ENCODE measurements around the gene XPO6.
A peak's percentile ranks its signal among the peaks of the same experiment; 100 is the strongest.

XPO6 gene

DNA sequence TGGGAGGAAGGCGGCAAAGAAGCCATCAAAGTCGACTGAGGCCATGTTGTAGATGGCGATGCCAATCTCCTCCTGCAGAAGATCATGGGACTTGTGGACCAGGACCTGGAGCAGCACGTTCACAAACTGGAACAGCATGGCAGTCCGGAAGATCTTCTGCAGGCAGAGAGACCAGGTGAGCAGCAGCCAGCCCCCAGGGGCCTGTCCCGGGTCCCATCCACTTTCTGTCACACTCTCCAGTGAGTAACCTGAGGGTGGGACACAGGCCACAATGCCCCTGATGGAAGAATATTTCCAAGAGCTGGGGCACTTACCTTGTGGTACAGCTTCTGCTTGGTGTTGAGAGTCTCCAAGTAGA lies 110.3 kb downstream of the XPO6 start:
- Histone ChIP-seq H3K18ac (ENCODE audit: low read length) (no peak overlapping the region), H3K27me3 (ENCODE audit: insufficient read depth, low read length, poor library complexity) (no peaks in the 10 kb centered on the region), H3K4me2 (ENCODE audit: low read length) (no peak overlapping the region), H3K9ac (ENCODE audit: low read length) (no peak overlapping the region), H3K56ac (ENCODE audit: low read length) (no peak overlapping the region), H3K36me3 (ENCODE audit: control insufficient read depth, insufficient read depth, low read length) (peaks cover 28% of the 10 kb centered on the region), H2BK120ac (ENCODE audit: low read depth, low read length) (no peak overlapping the region), H3K79me1 (ENCODE audit: low read length) (no peaks in the 10 kb centered on the region), H3K79me2 (ENCODE audit: control insufficient read depth, insufficient read depth, low read length) (no peaks in the 10 kb centered on the region), H2AK5ac (ENCODE audit: low read length) (no peak overlapping the region), H4K5ac (ENCODE audit: low read length) (no peak overlapping the region), H4K8ac (ENCODE audit: low read depth, low read length) (no peak overlapping the region), H3K4me3 (ENCODE audit: low read length) (no peak overlapping the region), H2BK5ac (ENCODE audit: low read length) (no peak overlapping the region), H2BK15ac (replicated peaks; ENCODE audit: low read depth) (no peak overlapping the region), H3K4ac (ENCODE audit: low read depth, low read length) (no peak overlapping the region), H3K4me1 (ENCODE audit: control insufficient read depth, low read depth, low read length) (no peaks in the 10 kb centered on the region), H3K23ac (ENCODE audit: low read length) (no peak overlapping the region), H3K27ac (ENCODE audit: low read depth, low read length) (no peak overlapping the region)
- no CpG with 5 or more reads among the region's 6 CpGs for WGBS (ENCODE audit: extremely low coverage, insufficient coverage, low lambda C conversion rate)
- DNase-seq: no peak

DNA sequence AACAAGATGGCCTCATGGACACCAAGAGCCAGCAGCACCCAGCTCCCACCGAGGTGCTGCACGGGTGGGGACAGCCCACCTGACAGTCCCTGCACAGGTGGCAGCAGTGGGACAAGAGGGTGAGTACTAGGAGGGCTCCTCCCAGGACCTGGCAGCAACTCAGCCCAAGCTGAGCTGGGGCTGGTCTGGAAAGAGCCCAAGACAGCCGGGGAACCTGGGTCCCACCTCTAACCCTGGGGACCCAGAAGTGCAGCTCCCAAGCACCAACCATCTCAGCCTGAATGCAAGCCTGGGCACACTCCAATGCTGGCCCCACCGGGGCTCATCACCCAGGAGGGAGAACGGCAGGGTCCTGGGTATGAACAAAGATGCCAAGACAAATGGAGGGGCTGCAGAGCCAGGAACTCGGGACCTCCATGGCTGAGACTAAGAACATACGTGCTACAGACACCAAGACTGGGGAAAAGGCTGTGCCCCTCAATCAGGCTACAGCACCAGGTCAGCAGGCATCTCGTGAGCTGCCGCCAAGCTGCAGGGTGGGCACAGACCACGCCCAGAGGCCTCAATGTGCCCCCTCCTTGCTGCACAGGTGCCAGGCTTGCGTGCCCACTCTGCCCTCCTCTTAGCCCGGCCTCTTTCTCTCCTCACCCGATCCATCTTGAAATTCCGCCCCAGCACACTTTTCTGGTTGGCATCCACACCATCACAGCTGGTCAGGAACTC lies 110.8 kb downstream of the XPO6 start:
- Histone ChIP-seq H3K23ac (ENCODE audit: low read length) (no peak overlapping the region), H2BK15ac (replicated peaks; ENCODE audit: low read depth) (no peak overlapping the region), H3K4me1 (ENCODE audit: control insufficient read depth, low read depth, low read length) (no peaks in the 10 kb centered on the region), H4K8ac (ENCODE audit: low read depth, low read length) (no peak overlapping the region), H3K79me1 (ENCODE audit: low read length) (no peaks in the 10 kb centered on the region), H3K27me3 (ENCODE audit: insufficient read depth, low read length, poor library complexity) (no peaks in the 10 kb centered on the region), H3K18ac (ENCODE audit: low read length) (no peak overlapping the region), H2AK5ac (ENCODE audit: low read length) (no peak overlapping the region), H3K4me2 (ENCODE audit: low read length) (no peak overlapping the region), H3K4me3 (ENCODE audit: low read length) (no peak overlapping the region), H3K9ac (ENCODE audit: low read length) (no peak overlapping the region), H4K5ac (ENCODE audit: low read length) (no peak overlapping the region), H2BK120ac (ENCODE audit: low read depth, low read length) (no peak overlapping the region), H3K56ac (ENCODE audit: low read length) (no peak overlapping the region), H3K4ac (ENCODE audit: low read depth, low read length) (no peak overlapping the region), H3K36me3 (ENCODE audit: control insufficient read depth, insufficient read depth, low read length) (peaks cover 23% of the 10 kb centered on the region), H2BK5ac (ENCODE audit: low read length) (no peak overlapping the region), H3K27ac (ENCODE audit: low read depth, low read length) (no peak overlapping the region), H3K79me2 (ENCODE audit: control insufficient read depth, insufficient read depth, low read length) (no peaks in the 10 kb centered on the region)
- no CpG with 5 or more reads among the region's 14 CpGs for WGBS (ENCODE audit: extremely low coverage, insufficient coverage, low lambda C conversion rate)
- DNase-seq: no peak

DNA sequence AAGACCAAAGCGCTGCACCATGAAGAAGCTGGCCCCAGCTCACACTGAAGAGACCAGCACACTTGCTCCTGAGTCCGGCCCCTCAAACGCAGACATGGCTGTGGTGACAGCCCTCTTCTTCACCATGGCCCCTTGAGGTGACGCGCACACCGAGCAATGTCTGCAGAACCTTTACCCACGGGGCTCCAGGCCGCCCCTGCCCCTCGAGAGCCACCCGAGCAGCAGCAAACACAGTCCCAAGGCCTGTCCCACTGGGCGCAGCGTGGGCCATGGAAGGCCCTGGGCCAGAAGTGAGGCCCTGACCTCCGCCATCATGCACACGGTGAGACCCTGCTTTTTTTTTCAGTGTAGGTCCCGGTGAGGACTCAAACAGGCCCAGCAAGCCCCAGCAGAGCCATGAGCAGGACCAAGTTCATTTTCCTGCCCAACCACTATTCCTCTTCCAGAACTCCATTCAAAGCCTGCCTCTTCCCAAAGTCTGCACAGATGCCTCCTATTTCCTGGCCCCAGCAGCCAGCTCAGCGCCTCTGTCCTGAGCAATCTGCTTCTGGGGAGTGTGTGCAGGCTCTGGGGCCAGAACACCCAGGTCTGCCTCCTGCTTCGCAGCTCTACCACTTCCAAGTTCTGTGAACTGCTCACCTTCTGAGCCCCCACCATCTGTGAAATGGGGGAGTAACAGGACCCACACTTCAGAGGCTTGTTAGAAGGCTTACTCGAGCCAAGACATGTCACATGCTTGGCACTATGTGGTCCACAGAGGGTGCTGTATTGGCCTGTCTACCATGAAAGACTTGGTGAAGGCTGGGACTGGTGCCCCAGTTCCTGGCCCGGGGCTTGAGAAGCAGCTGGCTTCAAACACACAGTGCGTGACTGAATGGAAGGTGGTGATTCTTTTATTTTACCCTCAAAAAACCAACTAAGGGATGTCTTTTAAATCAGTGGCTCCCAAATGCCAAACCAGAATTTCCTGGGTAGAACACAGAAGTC lies 112.5 kb downstream of the XPO6 start:
- no CpG with 5 or more reads among the region's 20 CpGs for WGBS (ENCODE audit: extremely low coverage, insufficient coverage, low lambda C conversion rate)

DNA sequence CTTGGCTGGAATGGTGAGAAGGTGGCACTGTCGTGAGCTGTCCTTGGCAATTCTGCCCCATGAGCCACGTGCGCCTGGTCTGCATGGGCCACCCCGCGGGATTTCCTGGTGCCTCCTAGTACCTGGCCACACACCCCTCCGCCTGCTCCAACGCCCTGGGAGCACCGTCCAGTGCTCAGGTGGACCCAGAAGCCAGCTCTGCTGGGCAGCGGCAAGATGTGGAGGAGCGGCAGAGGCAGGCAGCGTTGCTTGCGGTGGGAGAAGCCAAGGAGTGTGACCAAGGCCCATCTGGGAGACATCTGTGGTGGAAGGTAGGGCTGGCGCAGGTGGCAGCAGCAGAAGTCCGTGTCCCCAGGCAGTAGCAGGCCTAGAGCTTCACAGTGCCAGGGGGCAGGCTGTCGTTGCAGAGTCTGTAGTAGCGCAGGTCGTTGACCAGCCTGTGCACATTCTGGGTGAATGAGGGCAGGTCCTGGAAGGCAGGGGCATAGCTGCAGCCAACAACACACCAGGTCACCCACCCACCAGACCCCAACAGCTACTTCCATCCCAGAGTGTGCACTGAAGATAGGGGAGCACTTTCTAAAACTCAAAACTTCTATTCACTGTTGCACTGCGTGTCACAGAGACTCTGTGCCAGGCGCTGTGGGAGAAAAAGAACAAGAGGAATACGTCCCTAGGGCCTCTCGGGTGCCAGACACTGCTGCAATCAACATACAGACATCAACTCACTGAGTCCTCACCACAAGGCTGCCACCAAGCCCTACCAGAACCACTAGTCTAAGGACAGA lies 113.4 kb downstream of the XPO6 start:
- Histone ChIP-seq H3K27ac (ENCODE audit: low read depth, low read length) (no peak overlapping the region), H3K79me2 (ENCODE audit: control insufficient read depth, insufficient read depth, low read length) (no peaks in the 10 kb centered on the region), H3K27me3 (ENCODE audit: insufficient read depth, low read length, poor library complexity) (no peaks in the 10 kb centered on the region), H3K56ac (ENCODE audit: low read length) (no peak overlapping the region), H4K8ac (ENCODE audit: low read depth, low read length) (no peak overlapping the region), H3K4me3 (ENCODE audit: low read length) (no peak overlapping the region), H3K18ac (ENCODE audit: low read length) (no peak overlapping the region), H3K36me3 (ENCODE audit: control insufficient read depth, insufficient read depth, low read length) (peaks cover 12% of the 10 kb centered on the region), H3K79me1 (ENCODE audit: low read length) (no peaks in the 10 kb centered on the region), H2BK5ac (ENCODE audit: low read length) (no peak overlapping the region), H2BK15ac (replicated peaks; ENCODE audit: low read depth) (no peak overlapping the region), H4K5ac (ENCODE audit: low read length) (no peak overlapping the region), H2AK5ac (ENCODE audit: low read length) (no peak overlapping the region), H3K9ac (ENCODE audit: low read length) (no peak overlapping the region), H3K4ac (ENCODE audit: low read depth, low read length) (no peak overlapping the region), H3K23ac (ENCODE audit: low read length) (no peak overlapping the region), H3K4me2 (ENCODE audit: low read length) (no peak overlapping the region), H2BK120ac (ENCODE audit: low read depth, low read length) (no peak overlapping the region), H3K4me1 (ENCODE audit: control insufficient read depth, low read depth, low read length) (peaks cover 2% of the 10 kb centered on the region)
- DNase-seq: peak; percentile 29
- no CpG with 5 or more reads among the region's 21 CpGs for WGBS (ENCODE audit: extremely low coverage, insufficient coverage, low lambda C conversion rate)

More for the DNA sequence above, 112.5 kb downstream of the XPO6 start:
- no peak overlapping the region for H3K4ac ChIP-seq (ENCODE audit: low read depth, low read length)
- no peak overlapping the region for H3K4me2 ChIP-seq (ENCODE audit: low read length)
- H3K27me3 ChIP-seq (ENCODE audit: insufficient read depth, low read length, poor library complexity): no peaks in the 10 kb centered on the region
- no peak overlapping the region for H4K5ac ChIP-seq (ENCODE audit: low read length)
- H3K18ac ChIP-seq (ENCODE audit: low read length): no peak overlapping the region
- H2BK15ac ChIP-seq (replicated peaks; ENCODE audit: low read depth): no peak overlapping the region
- peaks cover 19% of the 10 kb centered on the region for H3K36me3 ChIP-seq (ENCODE audit: control insufficient read depth, insufficient read depth, low read length)
- H3K56ac ChIP-seq (ENCODE audit: low read length): no peak overlapping the region
- no peak for DNase-seq
- H2BK5ac ChIP-seq (ENCODE audit: low read length): no peak overlapping the region
- H2BK120ac ChIP-seq (ENCODE audit: low read depth, low read length): no peak overlapping the region
- H3K23ac ChIP-seq (ENCODE audit: low read length): no peak overlapping the region
- H3K79me1 ChIP-seq (ENCODE audit: low read length): no peaks in the 10 kb centered on the region
- no peaks in the 10 kb centered on the region for H3K4me1 ChIP-seq (ENCODE audit: control insufficient read depth, low read depth, low read length)
- no peak overlapping the region for H3K27ac ChIP-seq (ENCODE audit: low read depth, low read length)
- H3K4me3 ChIP-seq (ENCODE audit: low read length): no peak overlapping the region
- H4K8ac ChIP-seq (ENCODE audit: low read depth, low read length): no peak overlapping the region
- no peaks in the 10 kb centered on the region for H3K79me2 ChIP-seq (ENCODE audit: control insufficient read depth, insufficient read depth, low read length)
- no peak overlapping the region for H2AK5ac ChIP-seq (ENCODE audit: low read length)
- no peak overlapping the region for H3K9ac ChIP-seq (ENCODE audit: low read length)

GRCh38 chr16:28096983-28097899 lies 114.5 kb downstream of the XPO6 start:
- Histone ChIP-seq H3K18ac (ENCODE audit: low read length) (no peak overlapping the region), H3K4me1 (ENCODE audit: control insufficient read depth, low read depth, low read length) (peaks cover 4% of the 10 kb centered on the region), H2AK5ac (ENCODE audit: low read length) (no peak overlapping the region), H3K23ac (ENCODE audit: low read length) (no peak overlapping the region), H4K8ac (ENCODE audit: low read depth, low read length) (no peak overlapping the region), H3K36me3 (ENCODE audit: control insufficient read depth, insufficient read depth, low read length) (peaks cover 9% of the 10 kb centered on the region), H3K4me3 (ENCODE audit: low read length) (no peak overlapping the region), H3K4me2 (ENCODE audit: low read length) (no peak overlapping the region), H4K5ac (ENCODE audit: low read length) (no peak overlapping the region), H2BK5ac (ENCODE audit: low read length) (no peak overlapping the region), H3K27me3 (ENCODE audit: insufficient read depth, low read length, poor library complexity) (no peaks in the 10 kb centered on the region), H3K9ac (ENCODE audit: low read length) (no peak overlapping the region), H2BK120ac (ENCODE audit: low read depth, low read length) (no peak overlapping the region), H3K79me1 (ENCODE audit: low read length) (no peaks in the 10 kb centered on the region), H3K79me2 (ENCODE audit: control insufficient read depth, insufficient read depth, low read length) (no peaks in the 10 kb centered on the region), H3K56ac (ENCODE audit: low read length) (no peak overlapping the region), H2BK15ac (replicated peaks; ENCODE audit: low read depth) (no peak overlapping the region), H3K4ac (ENCODE audit: low read depth, low read length) (no peak overlapping the region), H3K27ac (ENCODE audit: low read depth, low read length) (no peak overlapping the region)
- no CpG with 5 or more reads among the region's 17 CpGs for WGBS (ENCODE audit: extremely low coverage, insufficient coverage, low lambda C conversion rate)
- DNase-seq: no peak
